VCaP (cell line): Measurements from ENCODE around the gene SPOCK3.

Experiments used
- H3K27ac ChIP-seq: fragments of 450-650 bp; 2 replicates; pipeline ENCODE4 v1.5.1; 2017
- CTCF ChIP-seq: fragments of 450-650 bp; conservative IDR thresholded peaks from 2 replicates; pipeline ENCODE4 v1.5.1; 2017; ENCODE audit warnings: mild to moderate bottlenecking, moderate library complexity

SPOCK3 gene

GRCh38 chr4:167210166-167210565, 24.1 kb downstream of the SPOCK3 start:
- no peak overlapping the region for H3K27ac ChIP-seq
- TF ChIP-seq CTCF, result no peak

- no peak overlapping the region for H3K27ac ChIP-seq
These were observed 37.8 kb downstream of the SPOCK3 start for GRCh38 chr4:167196344-167197012.

GRCh38 chr4:167190379-167190778, 43.9 kb downstream of the SPOCK3 start:
- no peak for TF ChIP-seq CTCF

More at GRCh38 chr4:167196344-167197012, 37.8 kb downstream of the SPOCK3 start:
- TF ChIP-seq CTCF, result no peak

GRCh38 chr4:167185465-167185864, 48.8 kb downstream of the SPOCK3 start:
- TF ChIP-seq CTCF, result no peak

More at GRCh38 chr4:167190379-167190778, 43.9 kb downstream of the SPOCK3 start:
- no peak overlapping the region for H3K27ac ChIP-seq

GRCh38 chr4:167183036-167183435, 51.3 kb downstream of the SPOCK3 start:
- H3K27ac ChIP-seq, result no peak overlapping the region
- no peak for TF ChIP-seq CTCF

More at GRCh38 chr4:167185465-167185864, 48.8 kb downstream of the SPOCK3 start:
- H3K27ac ChIP-seq, result no peak overlapping the region

GRCh38 chr4:167177925-167178324, 56.4 kb downstream of the SPOCK3 start:
- TF ChIP-seq CTCF, result no peak
- no peak overlapping the region for H3K27ac ChIP-seq

- no peak for TF ChIP-seq CTCF
- no peak overlapping the region for H3K27ac ChIP-seq
These were observed 57.4 kb downstream of the SPOCK3 start for GRCh38 chr4:167176723-167177367.
